ENCODE results near the gene PIK3AP1. TPM values are rescaled to one million over a fixed set of nuclear protein-coding genes. Genes with fewer than 3 reads are reported as not detected.

The PIK3AP1 gene
- total RNA-seq, 1 experiment from 2014 or later = 1.6 TPM

DNA sequence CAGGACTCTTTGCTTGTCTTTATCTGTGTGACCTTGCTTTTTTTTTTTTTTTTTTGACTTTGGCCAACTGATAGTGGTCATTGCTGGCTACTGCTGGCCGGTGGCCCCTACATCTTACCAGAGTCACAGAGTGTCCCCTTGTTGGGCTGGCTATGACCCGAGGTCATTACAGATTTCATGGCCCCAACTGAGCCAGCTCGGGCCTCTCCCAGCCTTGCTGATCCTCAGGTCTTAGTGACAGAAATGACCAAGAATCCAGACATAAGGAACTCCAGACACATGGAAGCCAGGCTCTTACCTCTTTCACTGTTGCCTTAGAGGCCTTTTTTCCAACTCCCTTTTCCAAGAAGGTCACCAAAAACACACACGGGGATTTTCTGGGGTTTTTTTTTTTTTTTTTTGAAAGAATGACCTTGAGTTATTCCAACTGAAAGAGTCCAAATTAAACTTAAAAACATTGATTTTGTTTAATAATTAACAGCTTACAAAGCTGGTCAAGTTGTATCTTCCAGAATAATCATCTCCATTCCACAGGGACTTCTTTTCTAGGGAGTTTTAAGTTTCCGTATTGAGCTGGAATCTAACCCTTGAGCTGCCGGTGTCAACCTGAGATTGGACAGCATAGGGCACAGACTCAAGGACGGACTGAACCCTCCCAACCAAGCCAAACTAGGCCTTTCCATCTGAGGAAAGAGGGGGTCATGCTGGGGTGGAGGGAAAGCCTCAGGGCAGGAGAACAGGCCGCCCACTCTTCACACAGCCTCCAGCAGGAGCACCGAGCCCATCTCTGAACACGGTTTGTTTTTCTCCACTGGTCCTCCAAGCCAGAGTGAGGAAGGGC, 43.8 kb downstream of the PIK3AP1 start:
- Histone ChIP-seq H3K27me3 (replicated peaks; ENCODE audit: control insufficient read depth, insufficient read depth, low read length) (no peaks in the 10 kb centered on the region), H3K4me3 (ENCODE audit: low read depth, low read length) (no peak overlapping the region), H3K9me3 (no peaks in the 10 kb centered on the region), H3K4me1 (peaks cover 55% of the 10 kb centered on the region), H3K36me3 (ENCODE audit: control insufficient read depth, insufficient read depth, low read length) (no peaks in the 10 kb centered on the region)
- H3K9me3 Mint-ChIP-seq (ENCODE audit: unreplicated experiment) = no peaks in the 10 kb centered on the region
- TF ChIP-seq, protein P1, sequence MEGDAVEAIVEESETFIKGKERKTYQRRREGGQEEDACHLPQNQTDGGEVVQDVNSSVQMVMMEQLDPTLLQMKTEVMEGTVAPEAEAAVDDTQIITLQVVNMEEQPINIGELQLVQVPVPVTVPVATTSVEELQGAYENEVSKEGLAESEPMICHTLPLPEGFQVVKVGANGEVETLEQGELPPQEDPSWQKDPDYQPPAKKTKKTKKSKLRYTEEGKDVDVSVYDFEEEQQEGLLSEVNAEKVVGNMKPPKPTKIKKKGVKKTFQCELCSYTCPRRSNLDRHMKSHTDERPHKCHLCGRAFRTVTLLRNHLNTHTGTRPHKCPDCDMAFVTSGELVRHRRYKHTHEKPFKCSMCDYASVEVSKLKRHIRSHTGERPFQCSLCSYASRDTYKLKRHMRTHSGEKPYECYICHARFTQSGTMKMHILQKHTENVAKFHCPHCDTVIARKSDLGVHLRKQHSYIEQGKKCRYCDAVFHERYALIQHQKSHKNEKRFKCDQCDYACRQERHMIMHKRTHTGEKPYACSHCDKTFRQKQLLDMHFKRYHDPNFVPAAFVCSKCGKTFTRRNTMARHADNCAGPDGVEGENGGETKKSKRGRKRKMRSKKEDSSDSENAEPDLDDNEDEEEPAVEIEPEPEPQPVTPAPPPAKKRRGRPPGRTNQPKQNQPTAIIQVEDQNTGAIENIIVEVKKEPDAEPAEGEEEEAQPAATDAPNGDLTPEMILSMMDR (IDR thresholded peaks at IDR 0.05; ENCODE audit: insufficient read depth in 1 of 2, low read depth in 1 of 2, low read length in 1 of 2, severe bottlenecking in 1 of 2, unreplicated experiment in 1 of 2) = no peak
- BruUV-seq (replicated peaks) = no TSS peak
- POLR2A ChIA-PET = no interaction called here
- CTCF ChIA-PET = no interaction called here
- H3K4me3 Mint-ChIP-seq (ENCODE audit: unreplicated experiment) = no peak overlapping the region
- H3K36me3 Mint-ChIP-seq (ENCODE audit: insufficient read depth, unreplicated experiment) = peaks cover 7% of the 10 kb centered on the region
- no peak for DNase-seq
- intact Hi-C loops (cut with micrococcal nuclease; ENCODE audit: unreplicated experiment) = no loop called here
- H3K4me1 Mint-ChIP-seq (ENCODE audit: low read depth, unreplicated experiment) = peaks cover 24% of the 10 kb centered on the region
- no peak overlapping the region for H3K27ac Mint-ChIP-seq (ENCODE audit: unreplicated experiment)
- no peaks in the 10 kb centered on the region for H3K27me3 Mint-ChIP-seq (ENCODE audit: insufficient read depth, unreplicated experiment)

DNA sequence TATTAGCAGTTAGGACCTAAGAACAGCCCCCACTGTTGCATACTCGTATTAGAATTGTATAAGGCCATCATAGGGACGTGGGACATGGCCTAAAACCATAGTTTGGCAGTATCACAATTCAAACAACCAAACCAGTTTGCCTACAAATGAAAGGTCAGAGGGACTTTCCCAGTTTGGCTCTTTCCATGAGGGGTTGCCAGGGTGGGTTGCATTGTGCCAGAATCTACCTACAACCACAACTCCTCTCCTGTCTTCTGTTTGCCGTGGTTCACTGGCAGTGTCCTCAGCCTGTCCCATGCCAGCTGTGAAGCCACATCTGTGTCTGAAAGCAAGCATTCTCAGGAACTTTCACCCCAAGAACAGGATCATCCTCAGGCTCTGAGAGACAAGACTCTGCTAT, 44.5 kb downstream of the PIK3AP1 start:
- intact Hi-C loops (cut with micrococcal nuclease; ENCODE audit: unreplicated experiment) = no loop called here
- Mint-ChIP-seq H3K4me1 (ENCODE audit: low read depth, unreplicated experiment) (peaks cover 26% of the 10 kb centered on the region), H3K9me3 (ENCODE audit: unreplicated experiment) (no peaks in the 10 kb centered on the region), H3K4me3 (ENCODE audit: unreplicated experiment) (no peak overlapping the region), H3K27me3 (ENCODE audit: insufficient read depth, unreplicated experiment) (no peaks in the 10 kb centered on the region), H3K36me3 (ENCODE audit: insufficient read depth, unreplicated experiment) (peaks cover 7% of the 10 kb centered on the region), H3K27ac (ENCODE audit: unreplicated experiment) (no peak overlapping the region)
- H3K4me3 ChIP-seq (ENCODE audit: low read depth, low read length) = no peak overlapping the region
- ChIA-PET POLR2A (no interaction called here), CTCF (no interaction called here)
- no peaks in the 10 kb centered on the region for H3K36me3 ChIP-seq (ENCODE audit: control insufficient read depth, insufficient read depth, low read length)
- BruUV-seq (replicated peaks) = no TSS peak
- no peaks in the 10 kb centered on the region for H3K9me3 ChIP-seq
- no peak for DNase-seq
- TF ChIP-seq, protein P1 (IDR thresholded peaks at IDR 0.05; ENCODE audit: insufficient read depth in 1 of 2, low read depth in 1 of 2, low read length in 1 of 2, severe bottlenecking in 1 of 2, unreplicated experiment in 1 of 2) = no peak
- peaks cover 61% of the 10 kb centered on the region for H3K4me1 ChIP-seq
- H3K27me3 ChIP-seq (replicated peaks; ENCODE audit: control insufficient read depth, insufficient read depth, low read length) = no peaks in the 10 kb centered on the region

DNA sequence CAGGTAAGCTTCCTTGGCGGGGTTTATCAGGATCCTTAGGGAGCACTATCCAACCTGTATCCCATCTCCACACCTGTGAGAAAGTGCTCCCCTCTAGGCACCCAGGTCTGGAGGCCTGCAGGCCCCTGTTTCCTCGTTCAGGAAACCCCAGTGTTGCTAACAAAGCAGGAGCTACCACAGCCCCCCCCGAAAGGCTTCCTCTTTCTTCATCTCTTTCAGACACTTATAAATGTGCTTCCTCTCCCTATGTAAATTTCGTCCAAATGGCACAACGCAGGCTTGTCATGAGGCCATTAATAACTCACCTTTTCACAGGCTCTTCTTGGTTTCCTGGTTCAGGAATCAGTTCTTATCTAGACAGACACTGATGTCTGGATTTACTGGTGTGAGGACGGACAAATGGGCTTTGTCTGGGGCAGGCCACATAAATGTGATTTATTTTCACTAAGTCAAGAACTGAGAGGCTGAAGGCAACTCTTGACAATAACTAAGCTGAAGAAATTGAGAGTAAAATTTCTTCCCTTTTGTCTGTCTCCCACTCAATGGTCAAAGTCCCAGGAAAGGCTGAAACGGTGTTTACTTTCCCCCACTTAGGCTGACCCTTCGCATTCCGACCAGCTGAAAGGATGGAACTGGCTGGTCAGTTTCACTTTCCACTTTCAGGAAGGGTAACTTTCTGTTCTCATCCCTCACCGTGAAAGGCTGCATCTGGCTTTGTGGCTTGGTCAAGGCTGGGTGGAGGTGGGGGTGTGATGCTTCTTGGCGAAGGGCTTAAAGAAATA, 46.8 kb downstream of the PIK3AP1 start:
- no peaks in the 10 kb centered on the region for H3K27me3 ChIP-seq (replicated peaks; ENCODE audit: control insufficient read depth, insufficient read depth, low read length)
- no TSS peak for BruUV-seq (replicated peaks)
- peaks cover 67% of the 10 kb centered on the region for H3K4me1 ChIP-seq
- Mint-ChIP-seq H3K27ac (ENCODE audit: unreplicated experiment) (peak overlapping the region; percentile 85), H3K36me3 (ENCODE audit: insufficient read depth, unreplicated experiment) (peaks cover 7% of the 10 kb centered on the region), H3K27me3 (ENCODE audit: insufficient read depth, unreplicated experiment) (no peaks in the 10 kb centered on the region), H3K9me3 (ENCODE audit: unreplicated experiment) (no peaks in the 10 kb centered on the region), H3K4me3 (ENCODE audit: unreplicated experiment) (peak overlapping the region; percentile 58), H3K4me1 (ENCODE audit: low read depth, unreplicated experiment) (peaks cover 34% of the 10 kb centered on the region)
- H3K4me3 ChIP-seq (ENCODE audit: low read depth, low read length) = no peak overlapping the region
- CTCF ChIA-PET = interaction anchor here (0.7 to 1.6 kb wide), 2 partner anchors 27 to 33 kb away, joined by 3 to 4 read pairs; no protein-coding TSS in a partner anchor
- DNase-seq = peak; percentile 84 to 87
- TF ChIP-seq, protein P1 (IDR thresholded peaks at IDR 0.05; ENCODE audit: insufficient read depth in 1 of 2, low read depth in 1 of 2, low read length in 1 of 2, severe bottlenecking in 1 of 2, unreplicated experiment in 1 of 2) = no peak
- H3K9me3 ChIP-seq = no peaks in the 10 kb centered on the region
- no peaks in the 10 kb centered on the region for H3K36me3 ChIP-seq (ENCODE audit: control insufficient read depth, insufficient read depth, low read length)
- POLR2A ChIA-PET = interaction anchor here (0.7 kb wide), 1 partner anchor 27 kb away, joined by 4 read pairs; no protein-coding TSS in a partner anchor
- intact Hi-C loops (cut with micrococcal nuclease; ENCODE audit: unreplicated experiment) = loop anchor here (1.0 kb wide), 1 partner anchor 46 kb away; no protein-coding TSS in a partner anchor

All from Caco-2 (cell line).